Measurements from ENCODE around the gene L1CAM.

L1CAM gene

DNA sequence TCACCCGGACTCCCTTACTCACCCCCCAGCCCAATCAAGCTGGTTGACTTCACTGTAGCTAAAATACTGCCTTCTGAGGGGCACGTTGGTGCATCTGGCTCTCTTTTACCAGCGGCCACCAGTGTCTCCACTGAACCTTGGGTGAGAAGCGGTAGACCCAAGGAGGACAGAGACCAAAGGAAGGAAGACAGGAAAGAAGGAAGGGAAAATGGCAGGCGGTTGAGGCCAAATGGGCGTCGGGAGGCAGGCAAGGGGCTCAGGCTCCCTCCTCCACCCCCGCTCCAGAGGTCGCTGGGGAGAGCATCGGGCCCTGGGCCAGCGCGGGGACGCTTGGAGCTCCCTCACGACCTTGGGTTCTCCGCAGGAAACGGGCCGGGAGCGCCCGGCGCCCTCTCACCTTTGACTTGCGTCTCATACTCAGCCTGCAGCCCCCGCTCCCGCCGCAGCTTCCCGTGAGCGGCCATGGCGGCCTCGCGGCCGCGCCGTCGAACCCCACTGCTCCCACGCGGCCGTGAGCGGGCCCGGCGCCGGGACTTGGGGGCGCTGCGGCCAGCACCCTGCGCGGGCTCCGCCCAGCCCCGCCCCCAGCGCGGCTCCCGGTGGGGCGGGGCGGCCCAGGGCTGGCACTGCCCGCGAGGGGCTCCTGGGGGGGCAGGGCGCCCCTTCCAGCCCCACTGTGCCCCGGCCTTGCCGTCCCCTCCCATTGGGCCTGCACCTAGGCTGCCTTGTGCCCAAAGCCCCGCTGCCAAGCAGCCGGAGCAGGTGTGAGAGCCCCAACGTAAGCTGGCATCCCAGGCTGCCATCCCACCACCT is 40.0 kb upstream of the L1CAM start, which contains the start of gene ARHGAP4:
ARHGAP4 (minus strand) TSS at position 526 of the 813 bp plus-strand sequence; CDS start at position 464, 62 bp downstream.
- in situ Hi-C loops (cut with MboI; ENCODE audit: low sequenced_read_pairs) = no loop called here

- in situ Hi-C loops (cut with MboI; ENCODE audit: low sequenced_read_pairs) = no loop called here
These were observed 39.4 kb upstream of the L1CAM start for GRCh38 chrX:153925387-153925738.

GRCh38 chrX:153924149-153924861 is 38.3 kb upstream of the L1CAM start:
- in situ Hi-C loops (cut with MboI; ENCODE audit: low sequenced_read_pairs) = no loop called here

- in situ Hi-C loops (cut with MboI; ENCODE audit: low sequenced_read_pairs) = no loop called here
These were observed 37.2 kb upstream of the L1CAM start for GRCh38 chrX:153922932-153923857.

DNA sequence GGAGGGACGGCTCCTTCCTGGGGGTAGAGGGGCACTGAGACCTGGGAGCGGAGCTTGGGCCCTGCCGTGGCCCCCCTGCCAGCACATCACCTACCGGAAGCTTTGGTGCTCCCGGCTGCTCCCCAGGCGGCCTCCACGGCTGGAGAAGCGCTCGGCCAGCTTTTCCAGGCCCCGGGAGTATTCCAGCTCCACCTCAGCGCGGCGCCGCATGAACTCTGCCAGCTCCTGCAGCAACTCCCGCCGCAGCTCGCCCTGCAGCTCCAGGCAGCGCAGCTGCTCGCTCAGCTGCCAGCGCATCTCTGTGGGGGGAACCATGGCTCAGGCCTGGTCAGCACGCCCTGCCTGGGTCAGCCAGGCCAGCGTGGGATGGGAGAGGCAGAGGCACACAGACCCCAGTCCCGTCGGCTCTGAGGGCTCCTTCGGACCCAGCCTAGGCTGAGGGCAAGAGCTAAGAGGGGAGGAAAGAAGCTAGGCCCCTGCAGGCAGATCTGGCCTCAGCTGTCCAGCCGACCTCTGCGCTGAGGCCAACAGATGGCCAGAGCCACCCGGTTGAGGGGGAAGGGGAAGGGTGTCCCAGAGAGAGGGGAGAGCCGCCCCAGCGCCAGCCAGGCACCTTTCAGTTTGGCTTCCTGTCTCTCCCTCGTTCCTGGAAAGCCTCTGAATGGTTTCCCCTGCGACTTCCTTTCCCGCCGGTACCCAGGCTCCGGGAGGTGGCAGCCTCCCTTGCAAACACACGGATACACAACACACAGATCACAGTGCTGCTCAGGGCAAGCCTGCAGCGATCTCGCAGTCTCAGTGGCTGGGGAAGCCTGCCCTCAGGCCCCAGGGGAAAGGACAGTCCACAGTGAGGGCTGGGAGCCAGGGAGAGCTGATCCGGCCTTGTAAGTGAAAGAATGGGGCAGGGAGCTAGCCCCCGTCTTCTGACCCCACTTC is 35.8 kb upstream of the L1CAM start:
- in situ Hi-C loops (cut with MboI; ENCODE audit: low sequenced_read_pairs) = no loop called here

DNA sequence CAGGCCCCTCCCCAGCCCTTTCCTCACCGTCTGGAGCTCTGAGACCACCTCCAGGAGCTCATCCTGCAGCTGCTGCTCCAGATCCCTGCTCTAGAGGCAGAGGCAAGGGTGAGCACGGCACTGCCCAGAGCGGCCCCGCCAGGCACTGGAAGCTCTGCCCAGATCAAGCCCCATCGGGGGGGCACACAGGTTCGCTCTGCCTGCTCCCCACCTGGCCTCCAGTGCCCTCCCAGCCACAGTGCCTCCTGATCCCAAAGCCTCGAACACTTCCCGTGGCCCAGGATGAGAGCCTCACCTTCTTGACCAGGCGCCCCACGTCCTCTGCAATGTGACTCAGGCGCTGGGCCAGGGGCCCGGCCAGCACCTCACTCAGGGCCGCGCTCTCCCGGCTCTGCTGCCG is 35.1 kb upstream of the L1CAM start:
- in situ Hi-C loops (cut with MboI; ENCODE audit: low sequenced_read_pairs) = no loop called here

- in situ Hi-C loops (cut with MboI; ENCODE audit: low sequenced_read_pairs) = no loop called here
These were observed 34.6 kb upstream of the L1CAM start for GRCh38 chrX:153920546-153920945.

DNA sequence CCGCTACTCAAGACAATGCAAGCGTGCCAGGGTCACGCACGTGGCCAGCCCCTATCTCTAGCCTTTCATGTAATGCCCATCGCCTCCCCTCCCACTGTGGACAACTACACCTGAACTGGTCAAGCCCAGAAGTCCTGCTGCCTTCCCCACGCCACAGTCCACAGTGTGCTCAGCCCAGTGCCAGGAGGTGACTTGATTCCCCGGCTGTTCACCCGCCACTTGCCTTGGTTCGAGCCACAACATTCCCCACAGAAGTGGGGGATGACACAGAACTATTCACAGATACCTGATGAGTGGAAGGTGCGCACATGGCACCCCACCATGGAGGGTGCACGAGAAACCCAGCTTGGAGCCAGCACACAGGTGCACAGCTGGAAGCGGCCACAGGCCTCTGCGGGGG is 33.3 kb upstream of the L1CAM start:
- in situ Hi-C loops (cut with MboI; ENCODE audit: low sequenced_read_pairs) = no loop called here

DNA sequence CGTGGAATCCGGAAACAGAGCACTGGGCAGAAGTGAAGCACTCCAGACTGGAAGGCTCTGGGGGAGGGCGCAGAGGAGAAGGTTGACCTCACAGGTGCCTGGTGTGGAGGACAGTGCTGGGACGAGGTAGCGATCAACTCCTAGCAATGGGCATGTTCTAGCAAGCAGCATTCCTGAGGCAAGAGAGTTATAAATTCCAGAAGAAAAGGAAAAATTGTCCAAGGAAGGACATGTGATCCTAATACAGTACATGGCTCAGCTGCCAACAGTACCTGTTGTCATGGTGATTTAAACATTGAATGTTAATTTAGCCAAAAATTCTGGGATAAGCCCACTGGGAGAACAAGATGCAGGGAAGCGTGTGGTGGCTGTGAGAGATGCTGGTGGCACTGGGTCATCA is 31.9 kb upstream of the L1CAM start:
- in situ Hi-C loops (cut with MboI; ENCODE audit: low sequenced_read_pairs) = no loop called here

- in situ Hi-C loops (cut with MboI; ENCODE audit: low sequenced_read_pairs) = no loop called here
These were observed 27.7 kb upstream of the L1CAM start for GRCh38 chrX:153913701-153914100.

DNA sequence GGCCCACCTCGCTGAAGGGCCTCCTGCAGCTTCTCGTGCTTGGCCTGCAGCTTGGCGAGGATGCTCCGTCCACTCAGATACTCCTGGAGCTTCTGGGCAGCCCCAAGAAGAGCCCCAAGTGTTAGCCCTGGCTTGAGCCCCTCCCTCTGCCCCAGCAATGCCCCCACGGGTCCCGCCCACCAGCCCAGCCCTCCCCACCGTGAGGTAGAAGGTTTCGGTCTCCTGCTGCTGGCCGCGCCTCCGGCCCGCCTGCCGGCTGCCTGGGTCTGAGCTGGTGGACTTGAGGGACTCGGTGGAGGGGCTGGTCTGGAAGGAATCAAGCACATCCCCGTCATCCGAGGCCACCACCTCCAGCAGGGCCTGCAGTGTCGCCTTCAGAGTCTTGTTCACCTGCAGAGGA is 27.2 kb upstream of the L1CAM start:
- in situ Hi-C loops (cut with MboI; ENCODE audit: low sequenced_read_pairs) = no loop called here

DNA sequence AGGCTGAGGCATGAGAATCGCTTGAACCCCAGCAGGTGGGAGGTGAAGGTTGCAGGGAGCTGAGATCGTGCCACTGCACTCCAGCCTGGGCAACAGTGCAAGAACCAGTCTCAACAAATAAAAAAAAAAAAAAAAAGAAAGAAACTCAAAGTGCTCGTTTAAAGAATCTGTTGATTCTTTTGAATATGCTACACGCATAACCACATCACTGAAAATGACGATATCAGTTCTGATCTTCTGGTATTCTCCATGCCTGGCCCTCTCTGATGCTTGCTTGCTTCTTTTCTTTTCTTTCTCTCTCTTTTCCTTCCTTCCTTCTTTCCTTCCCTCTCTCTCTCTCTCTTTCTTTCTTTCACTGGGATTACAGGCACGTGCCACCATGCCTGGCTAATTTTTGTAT is 25.8 kb upstream of the L1CAM start:
- in situ Hi-C loops (cut with MboI; ENCODE audit: low sequenced_read_pairs) = no loop called here

GRCh38 chrX:153910446-153910845 is 24.5 kb upstream of the L1CAM start:
- in situ Hi-C loops (cut with MboI; ENCODE audit: low sequenced_read_pairs) = no loop called here

GRCh38 chrX:153909980-153910360 is 24.0 kb upstream of the L1CAM start:
- in situ Hi-C loops (cut with MboI; ENCODE audit: low sequenced_read_pairs) = no loop called here

DNA sequence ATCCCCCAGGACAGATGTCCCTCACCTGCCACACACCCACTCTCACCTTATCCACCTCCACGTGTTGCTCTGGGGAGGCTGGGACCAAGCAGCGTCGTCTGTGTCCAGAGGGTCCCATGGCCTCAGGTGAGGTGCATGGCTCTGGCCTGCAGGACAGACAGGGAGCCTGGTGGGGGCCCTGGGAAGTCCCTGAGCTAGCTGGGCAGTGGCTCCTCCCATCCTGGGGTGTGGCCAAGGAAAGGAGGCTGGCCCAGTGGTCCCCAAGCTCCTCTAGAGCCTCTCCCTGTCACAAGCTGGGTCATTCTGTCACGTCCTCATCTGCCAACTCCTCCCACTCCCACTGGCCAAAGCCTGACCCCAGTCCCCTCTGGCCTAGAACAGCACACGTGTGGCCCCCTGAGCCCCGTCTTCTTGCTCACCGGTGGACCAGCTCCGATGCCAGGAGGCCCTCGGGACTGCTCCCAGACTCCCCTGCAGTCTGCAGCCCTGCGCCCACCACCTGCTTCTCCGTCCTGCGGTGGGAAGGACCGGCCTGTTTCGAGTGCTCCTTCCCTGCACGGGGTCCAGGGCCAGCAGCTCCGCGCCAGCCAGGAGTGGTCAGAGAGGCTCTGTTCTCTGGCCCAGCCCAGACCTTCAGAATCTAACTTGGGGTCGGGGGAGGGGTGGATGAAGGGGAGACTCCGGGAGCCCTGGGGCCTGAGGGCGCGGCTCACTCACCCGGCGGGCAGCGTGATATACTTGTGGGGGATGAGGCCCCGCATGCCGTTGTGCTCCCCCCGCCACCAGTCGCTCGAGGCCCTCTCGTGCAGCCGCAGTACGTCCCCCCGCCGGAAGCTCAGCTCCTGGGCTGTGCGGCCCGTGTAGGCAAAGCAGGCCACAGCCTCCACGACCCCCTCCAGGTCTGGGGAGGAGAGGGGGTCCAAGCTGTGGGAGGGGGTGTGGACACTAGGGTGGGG is 23.3 kb upstream of the L1CAM start:
- in situ Hi-C loops (cut with MboI; ENCODE audit: low sequenced_read_pairs) = no loop called here

- in situ Hi-C loops (cut with MboI; ENCODE audit: low sequenced_read_pairs) = no loop called here
These were observed 22.4 kb upstream of the L1CAM start for GRCh38 chrX:153908219-153908860.

- in situ Hi-C loops (cut with MboI; ENCODE audit: low sequenced_read_pairs) = no loop called here
These were observed 21.5 kb upstream of the L1CAM start for GRCh38 chrX:153907456-153907855.

GRCh38 chrX:153906126-153906917 is 20.3 kb upstream of the L1CAM start:
- in situ Hi-C loops (cut with MboI; ENCODE audit: low sequenced_read_pairs) = no loop called here
